Mesodermal cell (in vitro differentiated cells): ENCODE results near the gene VWA8.

Experiments
- H3K27ac ChIP-seq: 2 replicates; pipeline ENCODE4 v1.7.0; 2013; ENCODE audit warnings: mild to moderate bottlenecking, low read depth, low read length, moderate library complexity; ENCODE audit not compliant: severe bottlenecking
- H3K36me3 ChIP-seq: 2 replicates; pipeline ENCODE4 v1.7.1; 2013; ENCODE audit warnings: mild to moderate bottlenecking, low read length, moderate library complexity; ENCODE audit not compliant: control insufficient read depth, insufficient read depth
- H3K4me1 ChIP-seq: one replicate; pipeline ENCODE4 v1.7.1; 2013; ENCODE audit warnings: mild to moderate bottlenecking, low read length; ENCODE audit not compliant: insufficient read depth, control insufficient read depth, poor library complexity, severe bottlenecking
- H3K4me3 ChIP-seq: 2 replicates; pipeline ENCODE4 v1.7.0; 2013; ENCODE audit warnings: low read length, control low read depth, mild to moderate bottlenecking; ENCODE audit not compliant: insufficient read depth, poor library complexity, severe bottlenecking; ENCODE audit errors: extremely low read depth
- H3K9me3 ChIP-seq: 2 replicates; pipeline ENCODE4 v1.7.1; 2013; ENCODE audit warnings: mild to moderate bottlenecking, low read length, moderate library complexity; ENCODE audit not compliant: control insufficient read depth
- whole genome bisulfite sequencing, 2 experiments: methylation state at CpG; one replicate each; pipeline ENCODE4 v1.1.5; 2013; ENCODE audit warnings: missing lambda C conversion rate in 2 of 2; ENCODE audit not compliant: insufficient coverage in 2 of 2; 5-methylcytosine and 5-hydroxymethylcytosine counted together

The VWA8 gene

GRCh38 chr13:41708713-41709112, 252.2 kb downstream of the VWA8 start:
- Histone ChIP-seq H3K36me3 (no peaks in the 10 kb centered on the region), H3K9me3 (no peaks in the 10 kb centered on the region), H3K4me3 (no peak overlapping the region), H3K27ac (no peak overlapping the region), H3K4me1 (no peaks in the 10 kb centered on the region)
- 97 to 98% methylated on average over 3 to 4 of the region's 4 CpGs for WGBS, 2 experiments

GRCh38 chr13:41707194-41707821, 253.6 kb downstream of the VWA8 start:
- Histone ChIP-seq H3K4me1 (no peaks in the 10 kb centered on the region), H3K4me3 (no peak overlapping the region), H3K36me3 (no peaks in the 10 kb centered on the region), H3K9me3 (no peaks in the 10 kb centered on the region), H3K27ac (no peak overlapping the region)
- WGBS, 2 experiments: 75 to 83% methylated on average over 1 of the region's 1 CpG

DNA sequence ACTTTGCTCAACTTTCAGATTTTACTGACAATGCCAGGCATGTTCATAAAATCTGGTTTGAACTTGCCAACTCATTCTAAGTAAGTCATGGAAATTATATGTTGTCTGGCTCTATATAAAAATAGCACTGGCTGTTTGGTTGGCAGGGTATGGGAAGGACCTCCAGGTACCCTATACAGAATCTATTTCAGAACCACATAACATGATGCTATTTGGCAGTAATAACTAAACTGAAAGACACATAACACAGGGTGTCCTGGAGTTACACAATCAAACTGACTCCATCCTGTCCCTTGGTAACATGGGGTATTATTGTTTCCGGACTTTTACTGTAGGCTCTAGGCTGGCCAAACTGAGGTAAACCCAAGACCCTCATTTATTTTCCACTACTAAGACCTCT, 254.8 kb downstream of the VWA8 start:
- Histone ChIP-seq H3K9me3 (no peaks in the 10 kb centered on the region), H3K27ac (no peak overlapping the region), H3K4me1 (no peaks in the 10 kb centered on the region), H3K36me3 (no peaks in the 10 kb centered on the region), H3K4me3 (no peak overlapping the region)
- WGBS, 2 experiments: 80% methylated on average over 1 of the region's 1 CpG; no CpG with 5 or more reads in 1 of the 2 experiments

DNA sequence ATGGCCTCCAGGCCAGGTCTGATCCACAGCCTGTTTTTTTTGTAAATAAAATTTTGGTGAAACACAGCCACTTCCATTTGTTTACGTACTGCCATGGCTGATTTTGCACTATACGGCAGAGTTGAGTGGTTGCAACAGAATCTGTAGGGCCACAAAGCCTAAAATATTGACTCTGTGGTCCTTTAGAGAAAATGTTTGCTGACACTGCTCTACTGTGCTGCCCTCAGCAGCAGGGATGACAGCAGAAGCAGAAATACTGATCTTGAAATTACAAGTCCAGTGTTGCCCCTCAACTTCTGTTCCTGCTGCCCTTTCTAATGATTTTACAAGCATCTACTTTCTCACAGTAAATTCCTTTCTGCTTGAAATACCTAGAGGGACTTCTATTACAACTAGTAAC, 258.4 kb downstream of the VWA8 start:
- no peak overlapping the region for H3K27ac ChIP-seq
- 100% methylated on average over 2 of the region's 2 CpGs; no CpG with 5 or more reads in 1 of the 2 experiments for WGBS, 2 experiments
- H3K36me3 ChIP-seq: no peaks in the 10 kb centered on the region
- no peak overlapping the region for H3K4me3 ChIP-seq
- no peaks in the 10 kb centered on the region for H3K9me3 ChIP-seq
- no peaks in the 10 kb centered on the region for H3K4me1 ChIP-seq

DNA sequence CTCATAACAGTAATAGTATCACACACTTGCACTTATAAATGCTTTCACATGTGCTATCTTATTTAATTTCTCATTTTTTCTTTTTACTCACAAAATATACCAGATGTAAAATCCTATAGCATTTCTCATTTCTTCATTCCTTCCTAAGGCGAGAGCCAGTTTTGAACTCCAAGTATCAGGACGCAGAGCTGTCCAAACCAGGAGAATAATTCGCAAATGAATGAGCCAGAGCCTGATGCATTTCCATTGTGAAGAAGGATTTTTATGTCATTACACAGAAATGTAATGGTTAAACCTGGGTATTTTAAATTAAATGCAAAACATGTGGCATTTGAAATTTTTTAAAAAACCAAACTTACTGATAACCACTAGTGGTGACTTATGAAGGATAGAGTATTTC, 259.2 kb downstream of the VWA8 start:
- Histone ChIP-seq H3K36me3 (no peaks in the 10 kb centered on the region), H3K4me1 (peaks cover 6% of the 10 kb centered on the region), H3K27ac (no peak overlapping the region), H3K9me3 (no peaks in the 10 kb centered on the region), H3K4me3 (no peak overlapping the region)
- WGBS, 2 experiments: 88% methylated on average over 1 of the region's 3 CpGs; no CpG with 5 or more reads in 1 of the 2 experiments

- no peaks in the 10 kb centered on the region for H3K36me3 ChIP-seq
- H3K4me1 ChIP-seq: peaks cover 8% of the 10 kb centered on the region
- no peak overlapping the region for H3K4me3 ChIP-seq
- no peaks in the 10 kb centered on the region for H3K9me3 ChIP-seq
- H3K27ac ChIP-seq: no peak overlapping the region
Measured at GRCh38 chr13:41700790-41701310, 260.1 kb downstream of the VWA8 start.

GRCh38 chr13:41699759-41700158, 261.1 kb downstream of the VWA8 start:
- H3K4me1 ChIP-seq: peaks cover 18% of the 10 kb centered on the region
- no peak overlapping the region for H3K4me3 ChIP-seq
- 100% methylated on average over 1 of the region's 1 CpG for WGBS, 2 experiments
- no peaks in the 10 kb centered on the region for H3K9me3 ChIP-seq
- H3K27ac ChIP-seq: no peak overlapping the region
- H3K36me3 ChIP-seq: no peaks in the 10 kb centered on the region

DNA sequence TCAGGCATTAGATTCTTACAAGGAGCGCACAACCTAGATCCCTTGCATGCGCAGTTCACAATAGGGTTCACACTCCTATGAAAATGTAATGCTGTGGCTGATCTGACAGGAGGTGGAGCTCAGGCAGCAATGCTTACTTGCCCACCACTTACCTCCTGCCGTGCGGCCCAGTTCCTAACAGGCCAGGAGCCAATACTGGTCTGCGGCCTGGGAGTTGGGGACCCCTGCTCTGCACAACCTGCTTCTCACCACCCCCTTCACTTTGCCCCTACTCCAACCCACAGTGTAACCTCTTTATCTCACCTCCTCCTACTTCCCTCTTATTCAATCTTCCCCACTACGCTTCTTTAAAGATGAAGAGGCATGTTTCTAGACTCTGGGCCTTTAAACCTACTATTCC, 263.3 kb downstream of the VWA8 start:
- Histone ChIP-seq H3K27ac (no peak overlapping the region), H3K36me3 (no peaks in the 10 kb centered on the region), H3K4me3 (no peak overlapping the region), H3K4me1 (peaks cover 20% of the 10 kb centered on the region), H3K9me3 (no peaks in the 10 kb centered on the region)
- WGBS, 2 experiments: 88 to 98% methylated on average over 1 to 5 of the region's 6 CpGs

- H3K4me1 ChIP-seq: peaks cover 20% of the 10 kb centered on the region
- H3K36me3 ChIP-seq: no peaks in the 10 kb centered on the region
- peak overlapping the region; percentile 81 for H3K27ac ChIP-seq
- H3K4me3 ChIP-seq: no peak overlapping the region
- no peaks in the 10 kb centered on the region for H3K9me3 ChIP-seq
Measured at GRCh38 chr13:41696163-41697003, 264.5 kb downstream of the VWA8 start.

GRCh38 chr13:41694545-41695301, 266.2 kb downstream of the VWA8 start:
- Histone ChIP-seq H3K4me1 (peaks cover 20% of the 10 kb centered on the region), H3K4me3 (no peak overlapping the region), H3K36me3 (no peaks in the 10 kb centered on the region), H3K27ac (peak overlapping the region; percentile 64), H3K9me3 (no peaks in the 10 kb centered on the region)
- WGBS, 2 experiments: 75 to 80% methylated on average over 1 of the region's 5 CpGs
